ENCODE measurements around the gene LRP1. TPM values are rescaled to one million over a fixed set of nuclear protein-coding genes. Genes with fewer than 3 reads are reported as not detected.

LRP1 gene
- total RNA-seq, 2 donors from 2014 or later = 117 to 119 TPM

DNA sequence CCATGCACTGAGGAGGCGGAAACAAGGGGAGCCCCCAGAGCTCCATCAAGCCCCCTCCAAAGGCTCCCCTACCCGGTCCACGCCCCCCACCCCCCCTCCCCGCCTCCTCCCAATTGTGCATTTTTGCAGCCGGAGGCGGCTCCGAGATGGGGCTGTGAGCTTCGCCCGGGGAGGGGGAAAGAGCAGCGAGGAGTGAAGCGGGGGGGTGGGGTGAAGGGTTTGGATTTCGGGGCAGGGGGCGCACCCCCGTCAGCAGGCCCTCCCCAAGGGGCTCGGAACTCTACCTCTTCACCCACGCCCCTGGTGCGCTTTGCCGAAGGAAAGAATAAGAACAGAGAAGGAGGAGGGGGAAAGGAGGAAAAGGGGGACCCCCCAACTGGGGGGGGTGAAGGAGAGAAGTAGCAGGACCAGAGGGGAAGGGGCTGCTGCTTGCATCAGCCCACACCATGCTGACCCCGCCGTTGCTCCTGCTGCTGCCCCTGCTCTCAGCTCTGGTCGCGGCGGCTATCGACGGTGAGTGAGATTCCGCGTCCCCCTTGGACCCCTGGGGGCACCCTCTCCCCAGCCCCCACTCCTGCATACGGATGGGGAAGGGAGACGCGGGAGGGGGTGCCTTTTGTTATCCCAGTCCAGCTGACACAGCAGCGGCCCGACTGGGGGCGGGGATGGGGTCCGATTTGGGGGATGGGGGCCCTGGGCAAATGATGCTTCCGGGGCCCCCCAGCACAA, 400 bp downstream of the LRP1 start:
- intact Hi-C loops (cut with DNase I, micrococcal nuclease) = no loop called here
- peak in 1 of 2 donors; percentile 43 for DNase-seq
- ATAC-seq = no peak

DNA sequence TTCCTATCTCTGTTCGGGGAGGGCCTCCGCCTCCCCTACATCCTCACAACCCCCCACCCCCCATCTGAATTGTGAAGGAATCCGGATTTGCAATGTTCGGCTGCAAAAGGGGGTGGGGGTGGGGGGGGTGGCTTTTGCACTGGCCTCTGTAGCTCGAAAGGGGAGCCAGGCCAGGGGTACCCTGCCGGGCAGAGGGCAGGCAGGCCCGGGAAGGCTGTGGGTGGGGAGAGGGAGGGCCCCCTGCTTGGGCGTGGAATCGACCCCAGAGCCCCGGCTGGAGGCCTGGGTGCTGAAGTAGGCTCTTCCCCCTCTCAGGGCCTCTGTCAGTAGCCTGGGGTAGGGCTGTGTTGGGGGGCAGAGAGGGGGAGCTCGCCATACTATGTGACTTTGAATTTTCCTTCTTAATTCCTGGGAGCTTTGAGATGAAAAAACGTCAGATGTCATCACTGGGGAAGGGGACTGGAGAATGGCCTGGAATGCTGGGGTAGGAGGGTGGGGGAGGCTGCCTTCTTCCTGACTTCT, 1.1 kb downstream of the LRP1 start:
- no peak for DNase-seq
- intact Hi-C loops (cut with DNase I, micrococcal nuclease) = no loop called here
- no peak for ATAC-seq

DNA sequence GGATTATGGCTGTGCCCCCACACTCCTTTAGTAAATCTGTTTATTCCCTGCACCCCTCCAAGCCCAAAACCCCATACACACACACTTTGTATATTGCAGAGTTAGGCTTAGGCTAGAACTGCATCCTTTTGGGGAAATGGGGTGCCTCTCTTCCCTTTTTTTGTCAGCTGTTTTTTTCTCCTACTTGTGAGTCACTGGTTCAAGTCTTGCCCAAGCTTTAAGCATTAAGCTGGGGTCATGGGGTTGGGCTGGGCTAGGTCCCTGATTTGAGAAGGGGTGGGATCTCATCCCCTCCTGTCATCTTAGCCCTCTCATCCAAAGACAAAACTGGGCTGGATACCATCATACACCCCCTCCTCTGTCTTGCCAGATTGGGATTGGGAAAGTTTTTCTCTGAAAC, 1.6 kb downstream of the LRP1 start:
- ATAC-seq = no peak
- DNase-seq = no peak
- intact Hi-C loops (cut with DNase I, micrococcal nuclease) = no loop called here

DNA sequence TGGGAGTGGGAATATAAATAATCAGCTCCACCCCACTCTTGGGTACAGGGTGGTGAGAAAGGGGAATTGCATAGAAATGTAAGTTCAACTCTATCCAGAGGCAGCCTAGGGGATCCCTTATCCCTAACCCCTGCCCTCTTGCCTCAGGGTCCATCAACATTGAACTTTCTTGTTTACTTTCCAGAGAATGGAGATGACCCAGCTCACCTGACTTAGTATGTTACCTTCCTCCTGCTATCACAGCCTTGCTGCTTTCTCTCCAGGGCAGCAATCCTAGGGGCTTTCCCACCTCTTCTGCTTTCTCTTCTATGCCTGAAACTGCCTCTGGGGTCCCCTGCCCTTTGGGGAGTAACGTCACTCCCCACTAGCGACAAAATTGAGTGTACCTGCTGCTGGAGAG, 2.7 kb downstream of the LRP1 start:
- DNase-seq = no peak
- intact Hi-C loops (cut with DNase I, micrococcal nuclease) = no loop called here
- ATAC-seq = no peak

DNA sequence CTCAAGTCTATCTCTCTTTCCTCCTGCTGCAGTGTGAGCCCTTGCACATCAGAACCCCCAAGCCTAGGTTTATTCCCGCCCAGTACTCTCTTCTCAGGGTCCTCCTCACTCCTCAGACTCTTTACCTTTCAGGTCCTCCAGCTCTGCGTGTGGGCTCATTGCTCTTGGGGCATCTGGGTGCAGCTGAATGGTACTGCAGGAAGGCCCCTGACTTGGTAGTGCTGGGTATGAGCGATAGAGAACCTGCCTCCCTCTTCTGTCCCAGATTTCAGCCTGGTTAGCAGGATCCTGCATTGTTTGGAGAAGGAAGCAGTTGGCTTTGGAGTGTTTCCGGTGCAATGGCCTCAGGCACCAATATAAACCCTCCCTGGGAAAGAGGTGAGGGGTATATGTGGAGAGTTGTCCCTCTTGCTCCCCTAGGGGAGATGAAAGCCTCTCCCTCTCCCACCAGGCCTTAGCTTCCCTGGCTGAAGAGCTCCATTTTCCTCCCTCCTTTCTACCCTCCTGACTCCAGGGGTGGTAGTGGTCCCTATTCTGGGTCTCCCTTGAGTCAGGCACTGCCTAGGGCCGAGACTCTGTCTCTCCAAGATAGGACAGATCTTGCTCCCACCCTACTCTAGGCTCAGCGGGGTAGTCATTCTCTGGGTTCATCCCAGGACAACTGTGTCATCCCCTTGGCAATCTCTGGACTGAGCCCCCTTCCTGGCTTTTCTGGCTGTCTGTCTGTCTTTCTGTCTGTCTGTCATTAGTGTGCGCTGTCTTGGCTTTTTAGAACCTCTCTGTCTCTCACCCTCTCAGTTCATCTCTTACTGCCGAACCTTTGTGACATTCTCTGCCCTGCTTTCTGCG, 3.8 kb downstream of the LRP1 start:
- intact Hi-C loops (cut with DNase I, micrococcal nuclease) = no loop called here

DNA sequence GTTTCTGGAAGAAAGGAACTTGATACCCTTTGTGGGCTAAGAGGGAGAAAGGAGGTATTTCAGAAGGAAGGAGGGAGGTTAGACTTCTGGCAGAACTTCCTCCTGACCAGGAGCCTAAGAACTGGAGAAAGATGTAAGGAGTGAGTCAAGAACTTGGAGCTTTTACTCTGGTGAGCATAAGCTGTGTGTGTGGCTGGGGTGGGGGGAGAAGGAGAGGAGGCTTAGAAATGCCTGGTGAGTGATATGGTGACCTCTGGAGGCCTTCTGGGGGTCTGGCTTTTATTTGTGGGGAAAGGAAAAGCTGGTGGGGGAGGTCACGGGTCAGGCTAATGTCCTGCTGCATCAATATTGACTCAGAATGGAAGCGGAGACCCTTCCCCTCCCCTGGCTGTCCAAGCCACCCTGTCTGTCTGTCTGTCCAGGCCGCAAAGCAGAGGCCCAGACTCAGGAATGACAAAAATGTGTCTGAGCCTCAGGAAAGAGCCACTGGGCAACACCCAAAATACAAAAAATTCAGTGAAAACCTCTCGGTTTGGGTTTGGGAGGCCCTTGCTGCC, 4.8 kb downstream of the LRP1 start:
- intact Hi-C loops (cut with DNase I, micrococcal nuclease) = no loop called here
- ATAC-seq = no peak
- no peak for DNase-seq

More for the DNA sequence above, 3.8 kb downstream of the LRP1 start:
- no peak for ATAC-seq
- no peak for DNase-seq

DNA sequence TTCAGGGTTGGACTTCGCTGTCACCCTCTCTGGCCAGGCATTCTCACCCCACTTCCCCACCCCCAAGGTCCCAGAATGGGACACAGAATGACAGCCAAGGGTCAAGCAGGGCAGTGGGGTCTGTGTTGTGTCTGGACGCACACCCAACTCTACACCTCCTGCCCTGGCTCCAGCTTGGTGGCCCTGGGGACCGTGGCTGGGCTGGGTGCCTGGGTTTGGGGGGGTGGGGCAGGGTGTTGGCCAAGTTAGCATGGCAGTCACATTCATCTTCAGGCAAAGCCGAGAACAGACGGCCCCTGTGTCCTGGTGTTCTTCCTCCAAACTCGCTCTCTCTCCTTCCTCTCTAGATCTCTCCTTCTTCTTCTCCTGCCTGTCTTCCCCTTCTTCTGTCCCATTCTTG, 5.6 kb downstream of the LRP1 start:
- DNase-seq = no peak
- ATAC-seq = no peak
- intact Hi-C loops (cut with DNase I, micrococcal nuclease) = no loop called here

DNA sequence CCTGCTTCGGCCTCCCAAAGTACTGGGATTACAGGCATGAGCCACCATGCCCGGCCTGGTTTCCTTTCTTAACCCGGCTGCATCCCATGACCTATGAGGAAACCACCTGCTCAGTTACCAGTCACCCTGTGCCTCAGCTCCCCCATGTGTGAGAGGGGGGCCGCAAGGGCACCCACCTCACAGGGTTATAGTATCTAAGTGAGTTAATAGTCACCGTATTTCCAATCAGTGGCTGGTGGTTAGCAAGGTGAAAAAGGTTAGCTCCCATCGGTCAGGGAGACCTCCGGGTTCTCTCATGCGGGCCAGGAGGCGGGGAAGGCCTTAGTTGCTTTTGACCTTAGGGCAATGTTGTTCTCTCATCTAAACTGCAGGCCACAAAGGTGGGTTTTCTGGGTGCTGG, 6.7 kb downstream of the LRP1 start:
- no peak for ATAC-seq
- DNase-seq = no peak
- intact Hi-C loops (cut with DNase I, micrococcal nuclease) = no loop called here

DNA sequence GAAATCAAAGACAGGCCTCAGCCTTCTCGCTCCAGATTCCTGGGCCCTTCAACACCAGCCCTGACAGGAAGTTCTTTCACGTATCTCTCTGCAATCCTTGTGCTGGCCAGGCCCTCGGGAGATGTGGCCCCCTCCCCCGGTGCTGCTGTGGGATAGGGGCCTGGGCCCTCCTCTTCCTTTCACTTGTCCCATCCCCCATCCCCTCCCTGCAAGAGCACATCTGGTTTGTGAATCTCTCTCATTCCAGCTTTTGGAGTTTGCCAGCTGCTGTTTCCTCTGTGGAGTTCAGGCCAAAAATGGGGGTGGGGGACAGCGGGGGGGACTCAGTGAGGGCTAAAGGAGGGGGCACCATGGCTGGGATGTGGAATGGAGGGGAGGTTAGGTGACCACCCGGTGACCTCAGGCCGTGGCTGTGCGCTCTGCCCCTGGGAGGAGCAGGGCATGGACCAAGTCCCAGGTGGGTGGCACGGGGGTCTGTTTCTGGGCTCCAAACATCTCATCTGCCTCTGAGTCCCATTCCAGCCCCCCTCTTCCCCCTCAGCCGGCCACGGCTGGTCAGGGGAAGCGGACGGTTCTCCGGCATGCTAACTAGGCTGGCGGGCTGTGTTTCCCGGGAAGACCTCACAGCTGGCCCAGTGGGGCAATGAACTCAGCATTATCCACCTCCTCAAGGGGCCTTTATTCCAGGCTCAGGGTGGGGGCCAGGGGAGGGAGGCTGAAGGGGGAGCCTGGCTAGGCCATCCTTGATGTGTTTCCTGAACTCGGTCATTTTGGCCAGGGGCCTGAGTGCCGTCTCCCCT, 7.4 kb downstream of the LRP1 start:
- DNase-seq (no peak), ATAC-seq (no peak)
- intact Hi-C loops (cut with DNase I, micrococcal nuclease) = no loop called here

DNA sequence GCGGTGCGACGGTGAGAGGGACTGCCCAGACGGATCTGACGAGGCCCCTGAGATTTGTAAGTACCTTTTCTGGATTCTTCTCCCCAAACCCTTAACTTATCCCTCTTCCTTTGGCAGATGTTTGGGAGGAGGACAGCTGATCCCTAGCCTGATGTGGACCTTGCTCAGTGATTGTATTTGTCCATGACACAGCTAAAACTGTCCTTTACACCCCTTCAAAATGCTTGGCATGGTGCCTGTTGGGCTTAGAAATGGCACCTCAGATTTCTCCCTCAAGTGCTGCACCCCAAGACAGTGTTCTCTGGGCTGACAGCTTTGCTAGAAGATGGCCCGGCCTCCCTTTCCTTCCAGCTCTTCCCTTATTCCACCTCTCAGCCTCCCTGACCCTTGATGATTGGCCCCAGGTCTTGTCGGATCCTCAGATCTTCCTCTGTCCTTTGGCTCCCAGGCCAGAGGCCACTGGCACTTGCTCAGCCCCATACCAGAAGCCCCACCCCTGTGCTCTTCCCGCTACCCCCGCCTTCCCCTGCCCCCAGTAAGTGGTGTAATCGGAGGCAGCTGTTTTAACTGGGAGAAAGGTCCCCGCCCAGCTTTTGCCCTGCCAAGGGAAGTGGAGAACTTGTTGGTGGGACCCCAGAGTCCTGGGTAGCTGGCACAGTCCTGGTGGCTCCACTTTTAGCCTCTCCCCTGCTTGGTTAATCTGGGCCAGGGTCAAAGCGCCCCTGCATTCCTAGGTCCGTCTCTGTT, 10.4 kb downstream of the LRP1 start:
- ATAC-seq (peak; percentile 93), DNase-seq (peak; percentile 74 to 86)
- intact Hi-C loops (cut with DNase I, micrococcal nuclease) = no loop called here

DNA sequence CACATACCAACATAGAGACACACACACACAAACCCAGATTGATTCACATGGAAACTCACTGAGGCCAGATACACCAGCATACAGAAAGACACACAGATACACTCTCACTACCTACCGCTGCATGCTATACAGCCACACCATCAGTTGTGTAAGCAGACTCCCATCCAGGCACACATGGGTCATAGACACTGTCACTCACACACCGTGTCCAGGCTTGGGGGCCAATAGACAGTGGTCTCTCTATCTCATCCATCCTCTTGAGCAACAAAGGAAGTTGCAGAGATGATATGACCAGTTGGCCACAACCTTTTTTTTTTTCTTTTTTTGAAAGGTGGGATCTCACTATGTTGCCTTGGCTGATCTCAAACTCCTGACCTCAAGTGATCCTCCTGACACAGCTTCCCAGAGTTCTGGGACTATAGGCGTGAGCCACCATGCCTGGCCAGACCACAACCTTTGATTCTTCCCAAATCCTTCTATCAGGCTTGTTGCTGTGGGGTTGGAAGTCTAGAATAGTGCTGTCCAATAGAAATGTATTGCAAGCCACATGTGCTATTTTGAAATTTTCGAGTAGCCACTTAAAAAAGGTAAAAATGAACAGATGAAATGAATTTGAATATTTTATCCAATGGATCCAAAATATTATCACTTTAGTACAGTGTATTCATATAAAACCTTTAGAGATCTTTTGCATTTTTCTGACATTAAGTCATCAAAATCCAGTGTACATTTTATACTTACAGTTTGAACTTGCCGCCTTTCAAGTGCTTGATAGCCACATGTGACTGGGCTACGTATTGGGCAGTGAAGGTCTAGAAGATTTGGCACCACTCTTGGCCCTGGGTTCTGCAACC, 11.7 kb downstream of the LRP1 start:
- ATAC-seq = no peak
- intact Hi-C loops (cut with DNase I, micrococcal nuclease) = no loop called here
- no peak for DNase-seq

DNA sequence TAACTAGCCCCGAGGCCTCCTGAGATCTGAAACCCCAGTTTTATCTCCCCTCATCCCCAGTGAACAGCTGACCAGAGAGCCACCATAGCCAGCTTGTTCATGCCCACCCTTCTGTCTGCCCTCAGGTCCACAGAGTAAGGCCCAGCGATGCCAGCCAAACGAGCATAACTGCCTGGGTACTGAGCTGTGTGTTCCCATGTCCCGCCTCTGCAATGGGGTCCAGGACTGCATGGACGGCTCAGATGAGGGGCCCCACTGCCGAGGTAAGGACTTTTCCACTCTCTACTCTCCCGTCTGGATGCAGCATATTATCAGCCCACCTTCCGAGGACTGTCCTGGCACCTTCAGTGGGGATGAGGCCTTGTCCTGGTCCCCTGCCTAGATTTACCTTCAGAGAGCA, 13.0 kb downstream of the LRP1 start:
- intact Hi-C loops (cut with DNase I, micrococcal nuclease) = no loop called here
- DNase-seq (no peak), ATAC-seq (no peak)

DNA sequence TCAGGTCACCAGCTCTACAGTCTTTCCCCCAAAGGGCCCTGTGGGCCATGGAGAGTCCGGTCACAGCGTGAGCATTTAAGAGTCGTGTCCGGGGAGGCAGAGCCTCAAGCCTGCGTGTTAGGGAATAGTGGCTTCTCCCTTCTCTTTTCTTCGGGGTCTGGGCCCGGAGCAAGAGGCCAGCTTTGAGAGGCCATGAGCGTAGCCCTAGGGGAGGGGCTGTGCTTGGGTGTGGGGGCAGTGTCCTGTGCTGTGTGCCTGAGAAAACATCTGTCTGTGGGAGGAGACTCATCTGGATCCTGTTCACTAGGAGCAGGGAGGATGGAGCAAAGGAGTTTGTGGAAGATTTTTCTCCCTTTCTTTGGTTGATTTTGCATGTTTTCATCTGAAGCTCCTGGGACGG, 13.8 kb downstream of the LRP1 start:
- no peak for DNase-seq
- intact Hi-C loops (cut with DNase I, micrococcal nuclease) = no loop called here
- no peak for ATAC-seq

DNA sequence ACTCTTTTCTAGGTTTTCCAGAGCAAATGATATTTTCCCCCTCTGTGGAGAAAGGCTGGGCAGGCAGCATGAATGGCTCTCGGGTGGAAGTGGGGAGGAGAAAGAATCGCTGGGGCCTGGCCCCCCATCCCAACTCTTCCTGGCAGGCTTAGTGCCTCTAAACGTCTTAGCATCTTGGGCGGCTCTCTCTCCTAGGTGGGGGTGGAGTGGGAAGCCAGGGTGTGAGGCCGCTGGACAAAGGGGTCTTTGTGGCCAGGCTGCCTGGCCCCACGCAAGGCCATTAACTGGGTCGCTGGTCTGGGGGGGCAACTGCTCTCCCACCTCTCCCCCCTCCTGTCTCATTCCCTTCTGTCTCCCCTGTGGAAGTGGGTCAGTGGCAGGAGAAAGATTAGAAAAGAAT, 14.4 kb downstream of the LRP1 start:
- DNase-seq (no peak), ATAC-seq (no peak)
- intact Hi-C loops (cut with DNase I, micrococcal nuclease) = no loop called here

DNA sequence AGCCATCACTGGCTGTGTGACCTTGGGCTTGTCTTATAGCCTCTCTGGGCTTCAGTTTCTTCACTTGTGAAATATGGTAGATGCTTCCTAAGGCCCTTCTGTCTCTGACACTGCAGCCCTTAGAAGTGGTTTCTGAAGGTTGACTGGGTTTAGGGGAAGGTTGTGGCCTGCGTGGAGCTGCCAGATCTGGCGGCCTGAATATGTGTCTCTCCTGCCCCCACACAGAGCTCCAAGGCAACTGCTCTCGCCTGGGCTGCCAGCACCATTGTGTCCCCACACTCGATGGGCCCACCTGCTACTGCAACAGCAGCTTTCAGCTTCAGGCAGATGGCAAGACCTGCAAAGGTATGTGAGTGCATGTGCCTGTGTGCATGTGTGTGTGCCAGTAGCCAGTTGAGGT, 15.2 kb downstream of the LRP1 start:
- ATAC-seq (no peak), DNase-seq (no peak)
- intact Hi-C loops (cut with DNase I, micrococcal nuclease) = no loop called here

DNA sequence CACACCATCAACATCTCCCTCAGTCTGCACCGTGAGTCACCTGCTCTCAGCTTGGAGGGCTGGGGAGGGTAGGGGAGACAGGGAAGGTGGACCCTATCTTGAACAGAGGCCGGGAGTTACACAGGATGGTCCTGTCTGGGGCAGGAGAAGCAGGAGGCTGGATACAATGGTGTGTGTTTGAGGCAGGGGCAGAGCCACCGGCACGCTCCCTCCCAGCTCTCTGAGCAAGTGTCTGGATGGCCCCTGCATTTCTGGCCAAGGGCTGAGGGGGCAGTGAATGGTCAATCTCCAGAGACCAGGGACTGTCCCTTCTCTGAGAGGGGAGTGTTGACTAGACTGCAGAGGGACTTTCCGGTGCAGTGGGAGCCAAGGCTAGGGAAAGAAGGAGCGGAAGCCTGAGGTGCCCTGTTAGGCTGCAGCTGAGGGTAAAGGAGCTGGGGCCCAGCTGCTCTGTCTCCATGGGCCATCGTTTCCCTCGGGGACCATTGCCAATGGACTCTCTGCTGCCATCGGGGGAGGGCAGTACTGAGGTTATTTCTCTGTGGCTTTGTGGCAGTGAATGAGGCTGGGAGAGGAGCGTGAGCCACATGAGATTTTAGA, 17.3 kb downstream of the LRP1 start:
- intact Hi-C loops (cut with DNase I, micrococcal nuclease) = no loop called here
- no peak for DNase-seq
- ATAC-seq = no peak

DNA sequence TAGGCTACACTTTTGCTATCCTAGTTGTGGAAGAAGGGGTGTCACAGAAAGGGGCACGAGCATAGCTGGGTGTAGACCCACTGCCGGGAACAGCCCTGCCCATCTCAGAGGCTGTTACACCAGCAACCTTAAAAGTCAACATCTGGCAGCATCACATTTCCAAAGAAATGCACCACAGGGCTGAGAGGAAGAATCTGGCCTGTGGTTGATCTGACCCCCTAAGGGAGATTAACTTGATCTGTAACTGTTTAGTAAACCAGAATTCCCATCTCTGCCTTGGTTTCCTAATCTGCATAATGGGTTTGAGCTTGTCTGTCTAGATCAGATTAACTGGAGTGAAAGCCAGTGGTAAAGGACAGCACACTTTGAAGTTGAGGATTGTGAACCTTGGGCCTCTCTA, 17.8 kb downstream of the LRP1 start:
- intact Hi-C loops (cut with DNase I, micrococcal nuclease) = no loop called here
- no peak for DNase-seq
- no peak for ATAC-seq

All from left colon (tissue), 2 donors.